Fibroblast of lung (primary cell): ENCODE results near the gene NHS. TPM values are rescaled to one million over a fixed set of nuclear protein-coding genes. Genes with fewer than 3 reads are reported as not detected.

Experiments
- DNase-seq, 2 donors: peaks; one replicate each; pipeline versions ENCODE4 v3.0.0 to v3.0.0-alpha.2; 2010; ENCODE audit warnings: low read depth in 2 of 2
- H2AFZ ChIP-seq: 2 replicates; pipeline ENCODE4 v1.5.1; 2012; ENCODE audit warnings: low read length, control low read depth, inconsistent platforms
- H3K27ac ChIP-seq: 2 replicates; pipeline ENCODE4 v1.5.1; 2011; ENCODE audit warnings: low read length, control low read depth; ENCODE audit not compliant: insufficient read depth
- H3K27me3 ChIP-seq: 2 replicates; pipeline ENCODE4 v1.5.1; 2011; ENCODE audit warnings: mild to moderate bottlenecking, low read length; ENCODE audit not compliant: control insufficient read depth, insufficient read depth
- H3K36me3 ChIP-seq: 2 replicates; pipeline ENCODE4 v1.5.1; 2011; ENCODE audit warnings: low read length; ENCODE audit not compliant: control insufficient read depth, insufficient read depth
- H3K4me1 ChIP-seq: 2 replicates; pipeline ENCODE4 v1.5.1; 2011; ENCODE audit warnings: low read length; ENCODE audit not compliant: control insufficient read depth, insufficient read depth; ENCODE audit errors: extremely low read depth
- H3K4me2 ChIP-seq: 2 replicates; pipeline ENCODE4 v1.5.1; 2011; ENCODE audit warnings: low read length, control low read depth; ENCODE audit not compliant: insufficient read depth; ENCODE audit errors: extremely low read depth
- H3K4me3 ChIP-seq, 4 experiments: fragments of 200-600 bp in 1 of 4; sonication (generic) in 1 of 4; replicated peaks in 1 of 4; 2 replicates each; pipeline ENCODE4 v1.5.1; 2011 to 2016; ENCODE audit warnings: low read length in 4 of 4, low read depth in 3 of 4, mild to moderate bottlenecking in 3 of 4, control low read depth in 2 of 4, inconsistent platforms in 1 of 4, mixed read lengths in 1 of 4; ENCODE audit not compliant: insufficient read depth in 1 of 4; ENCODE audit errors: control extremely low read depth in 1 of 4
- H3K79me2 ChIP-seq: 2 replicates; pipeline ENCODE4 v1.5.1; 2012; ENCODE audit warnings: mild to moderate bottlenecking, low read length, inconsistent platforms; ENCODE audit not compliant: control insufficient read depth, insufficient read depth
- H3K9ac ChIP-seq: 2 replicates; pipeline ENCODE4 v1.5.1; 2011; ENCODE audit warnings: mild to moderate bottlenecking, low read length, control low read depth; ENCODE audit not compliant: insufficient read depth
- H3K9me3 ChIP-seq: 2 replicates; pipeline ENCODE4 v1.5.1; 2012; ENCODE audit warnings: low read depth, low read length; ENCODE audit not compliant: control insufficient read depth, insufficient read depth
- H4K20me1 ChIP-seq: 2 replicates; pipeline ENCODE4 v1.5.1; 2011; ENCODE audit warnings: low read length; ENCODE audit not compliant: control insufficient read depth, insufficient read depth; ENCODE audit errors: extremely low read depth
- EZH2 ChIP-seq: IDR thresholded peaks from 2 replicates; pipeline ENCODE4 v1.5.1; 2012; ENCODE audit warnings: low read length, control low read depth, mild to moderate bottlenecking; ENCODE audit errors: missing control alignments
- polyA plus RNA-seq, 2 donors: library from polyadenylated mRNA; depleted of rRNA in 1 of 2; stranded (reverse) in 1 of 2; unstranded in 1 of 2; fragments of >200 nt; gene quantifications; 2 replicates each; pipeline ENCODE4 v1.2.1, GENCODE V29; 2011 to 2012; ENCODE audit warnings: missing spikeins in 1 of 2
- total RNA-seq: library from RNA; depleted of rRNA; stranded (reverse); fragments of >200 nt; gene quantifications from 2 replicates; pipeline ENCODE4 v1.2.1, GENCODE V29; 2014
- TF ChIP-seq, protein P1 (sequence below), 2 donors: IDR thresholded peaks in 1 of 2; conservative IDR thresholded peaks in 1 of 2; 1 replicate in 1 of 2; 2 replicates in 1 of 2; pipeline ENCODE4 v1.5.1; 2011 to 2012; ENCODE audit warnings: low read length in 2 of 2, control low read depth in 1 of 2, inconsistent platforms in 1 of 2, low read depth in 1 of 2, mild to moderate bottlenecking in 1 of 2

NHS gene
- total and polyA plus RNA-seq, 2 donors (not counting 1 experiment from before 2014, with no cell fraction given) = 1.4 to 3.8 TPM

DNA sequence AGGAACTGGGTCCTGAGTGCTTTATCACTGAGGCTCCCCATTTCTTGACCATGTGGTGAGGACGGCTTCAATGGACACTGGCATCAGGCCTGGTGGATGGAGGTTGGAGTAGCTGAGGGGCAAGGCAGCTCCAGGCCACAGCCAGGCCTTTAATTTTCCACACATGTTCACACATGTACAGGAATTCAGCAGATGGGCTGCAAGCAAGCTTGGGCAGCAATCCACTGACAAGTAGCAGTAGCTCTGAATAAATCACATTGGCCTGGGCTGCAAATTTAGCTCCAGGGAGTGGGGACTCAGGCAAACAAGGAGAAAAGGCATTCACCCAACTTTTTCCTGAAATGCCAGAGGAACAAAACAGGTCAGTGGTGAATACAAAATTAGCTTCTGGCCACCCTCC is 254.5 kb downstream of the NHS start:
- no peak overlapping the region for H3K27ac ChIP-seq

DNA sequence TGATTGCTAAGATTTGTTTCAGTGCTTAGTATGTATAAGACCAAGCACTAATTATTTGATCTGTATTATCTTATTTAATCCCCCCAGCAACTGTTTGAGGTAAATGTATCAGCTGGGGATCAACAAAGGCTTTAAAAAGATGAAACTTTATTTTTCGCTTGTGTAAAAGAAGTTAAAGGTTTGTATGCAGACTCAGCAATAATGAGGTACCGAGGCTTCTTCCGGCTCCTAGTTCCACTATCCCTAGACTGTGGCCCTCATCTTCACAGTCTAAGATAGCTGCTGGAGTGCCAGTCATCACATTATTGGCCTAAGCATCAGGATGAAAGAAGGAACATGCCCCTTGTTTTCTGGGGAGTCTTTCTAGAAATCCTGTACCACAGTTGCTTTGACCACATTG is 256.6 kb downstream of the NHS start:
- Histone ChIP-seq H3K9me3 (no peaks in the 10 kb centered on the region), H3K9ac (no peak overlapping the region), H3K36me3 (no peaks in the 10 kb centered on the region), H3K79me2 (no peaks in the 10 kb centered on the region), H3K4me2 (no peak overlapping the region), H4K20me1 (no peaks in the 10 kb centered on the region), H2AFZ (no peak overlapping the region), H3K27me3 (no peaks in the 10 kb centered on the region), H3K4me1 (no peaks in the 10 kb centered on the region), H3K4me3 (no peak overlapping the region), H3K27ac (no peak overlapping the region)
- no peak for DNase-seq
- TF ChIP-seq EZH2 = no peak
- TF ChIP-seq, protein P1, sequence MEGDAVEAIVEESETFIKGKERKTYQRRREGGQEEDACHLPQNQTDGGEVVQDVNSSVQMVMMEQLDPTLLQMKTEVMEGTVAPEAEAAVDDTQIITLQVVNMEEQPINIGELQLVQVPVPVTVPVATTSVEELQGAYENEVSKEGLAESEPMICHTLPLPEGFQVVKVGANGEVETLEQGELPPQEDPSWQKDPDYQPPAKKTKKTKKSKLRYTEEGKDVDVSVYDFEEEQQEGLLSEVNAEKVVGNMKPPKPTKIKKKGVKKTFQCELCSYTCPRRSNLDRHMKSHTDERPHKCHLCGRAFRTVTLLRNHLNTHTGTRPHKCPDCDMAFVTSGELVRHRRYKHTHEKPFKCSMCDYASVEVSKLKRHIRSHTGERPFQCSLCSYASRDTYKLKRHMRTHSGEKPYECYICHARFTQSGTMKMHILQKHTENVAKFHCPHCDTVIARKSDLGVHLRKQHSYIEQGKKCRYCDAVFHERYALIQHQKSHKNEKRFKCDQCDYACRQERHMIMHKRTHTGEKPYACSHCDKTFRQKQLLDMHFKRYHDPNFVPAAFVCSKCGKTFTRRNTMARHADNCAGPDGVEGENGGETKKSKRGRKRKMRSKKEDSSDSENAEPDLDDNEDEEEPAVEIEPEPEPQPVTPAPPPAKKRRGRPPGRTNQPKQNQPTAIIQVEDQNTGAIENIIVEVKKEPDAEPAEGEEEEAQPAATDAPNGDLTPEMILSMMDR (conservative IDR thresholded peaks at IDR 0.05 in 1 of 2, IDR thresholded peaks at IDR 0.05 in 1 of 2; ENCODE audit: low read depth in 1 of 2, low read length in 2 of 2) = no peak

More for the DNA sequence above, 254.5 kb downstream of the NHS start:
- TF ChIP-seq, protein P1 (conservative IDR thresholded peaks at IDR 0.05 in 1 of 2, IDR thresholded peaks at IDR 0.05 in 1 of 2; ENCODE audit: low read depth in 1 of 2, low read length in 2 of 2) = no peak
- no peak for TF ChIP-seq EZH2
- Histone ChIP-seq H3K27me3 (no peaks in the 10 kb centered on the region), H2AFZ (no peak overlapping the region), H3K36me3 (no peaks in the 10 kb centered on the region), H3K4me2 (no peak overlapping the region), H3K4me3 (no peak overlapping the region), H4K20me1 (no peaks in the 10 kb centered on the region), H3K9me3 (no peaks in the 10 kb centered on the region), H3K9ac (no peak overlapping the region), H3K4me1 (no peaks in the 10 kb centered on the region), H3K79me2 (no peaks in the 10 kb centered on the region)
- no peak for DNase-seq

DNA sequence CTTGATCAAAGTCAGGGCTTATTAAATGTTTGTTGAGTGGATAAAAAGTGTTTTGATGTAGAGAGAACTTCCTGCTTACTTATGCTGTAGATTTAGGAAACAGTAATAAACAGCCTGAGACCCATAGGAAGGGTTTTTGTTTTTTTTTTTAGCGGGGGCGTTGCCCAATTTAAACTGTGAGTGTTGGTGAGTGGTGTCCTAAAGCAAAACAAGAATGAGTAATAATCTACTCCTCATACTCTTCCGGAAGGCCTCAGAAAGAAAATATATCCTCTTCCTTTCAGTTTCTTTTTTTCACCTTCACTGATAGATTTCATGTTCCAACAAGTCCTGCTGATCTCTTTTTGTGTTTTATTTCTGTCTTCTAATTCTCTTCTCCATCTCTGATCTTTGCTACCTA is 257.9 kb downstream of the NHS start:
- Histone ChIP-seq H2AFZ (peak overlapping the region; percentile 13), H3K4me3 (no peak overlapping the region), H3K9ac (no peak overlapping the region), H3K4me1 (no peaks in the 10 kb centered on the region), H4K20me1 (no peaks in the 10 kb centered on the region), H3K79me2 (no peaks in the 10 kb centered on the region), H3K9me3 (no peaks in the 10 kb centered on the region), H3K4me2 (peak overlapping the region; percentile 41), H3K27me3 (no peaks in the 10 kb centered on the region), H3K27ac (no peak overlapping the region), H3K36me3 (no peaks in the 10 kb centered on the region)
- DNase-seq = peak in 1 of 2 donors; percentile 23
- TF ChIP-seq EZH2 = no peak
- TF ChIP-seq, protein P1 (conservative IDR thresholded peaks at IDR 0.05 in 1 of 2, IDR thresholded peaks at IDR 0.05 in 1 of 2; ENCODE audit: low read depth in 1 of 2, low read length in 2 of 2) = no peak
